ENCODE measurements around the gene PCA3. TPM values are rescaled to one million over a fixed set of nuclear protein-coding genes. Genes with fewer than 3 reads are reported as not detected.

Gene PCA3
- total RNA-seq, 1 donor from 2014 or later: not detected

DNA sequence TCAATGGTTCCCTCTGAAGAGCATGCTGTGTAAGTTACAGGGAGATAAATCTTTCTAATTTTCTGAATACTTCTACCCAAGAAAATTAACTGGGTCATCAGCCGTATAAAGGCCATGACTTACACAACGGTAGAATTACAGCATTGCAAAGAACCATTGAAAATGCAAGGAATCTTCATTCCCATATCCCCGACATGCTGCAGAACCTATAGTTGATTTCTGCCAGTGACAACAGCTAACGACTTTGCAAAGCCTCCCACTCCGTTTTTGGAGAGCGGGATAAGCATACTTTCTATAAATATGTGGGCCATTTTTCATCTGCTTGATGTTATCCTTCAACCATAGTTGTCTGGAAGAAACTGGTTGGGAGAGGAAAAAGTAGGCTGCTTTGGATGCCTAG, 56.2 kb downstream of the PCA3 start:
- no peak for DNase-seq (ENCODE audit: low spot score)

DNA sequence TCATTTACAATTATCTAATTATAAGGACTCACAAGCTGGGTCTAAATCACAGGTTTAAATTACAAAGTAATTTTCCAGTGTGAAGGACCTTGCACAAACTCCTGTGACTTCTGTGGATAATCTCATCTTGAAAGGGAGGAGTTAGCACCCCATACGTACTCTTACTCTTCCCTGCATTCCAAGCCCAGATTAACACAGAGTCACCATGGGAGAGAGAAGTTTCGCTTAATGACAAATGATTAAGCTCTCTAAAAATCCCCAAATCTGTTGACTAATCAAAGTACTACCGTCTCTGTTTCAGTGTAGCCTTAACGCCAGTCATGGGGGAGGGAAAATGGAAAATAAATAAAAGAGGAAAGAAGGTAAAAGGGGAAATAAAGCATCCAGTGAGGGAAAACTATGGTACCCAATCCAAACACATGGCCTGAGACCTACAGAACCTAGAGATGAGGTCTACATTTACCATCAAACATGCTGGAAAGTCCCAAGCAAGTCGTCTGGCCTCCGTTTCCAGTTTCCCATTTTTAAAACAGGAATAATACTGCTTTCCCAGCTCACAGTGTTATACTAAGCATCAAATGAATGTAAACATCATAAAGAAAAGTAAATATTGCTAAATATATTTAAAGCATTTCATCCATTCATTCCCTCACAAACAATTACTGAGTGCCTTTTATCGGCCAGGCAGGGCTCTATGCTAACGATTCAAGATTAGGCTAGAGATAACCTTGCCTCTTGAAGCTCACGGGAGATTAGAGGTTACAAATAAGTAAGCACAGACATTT, 63.2 kb downstream of the PCA3 start:
- DNase-seq (ENCODE audit: low spot score): no peak

DNA sequence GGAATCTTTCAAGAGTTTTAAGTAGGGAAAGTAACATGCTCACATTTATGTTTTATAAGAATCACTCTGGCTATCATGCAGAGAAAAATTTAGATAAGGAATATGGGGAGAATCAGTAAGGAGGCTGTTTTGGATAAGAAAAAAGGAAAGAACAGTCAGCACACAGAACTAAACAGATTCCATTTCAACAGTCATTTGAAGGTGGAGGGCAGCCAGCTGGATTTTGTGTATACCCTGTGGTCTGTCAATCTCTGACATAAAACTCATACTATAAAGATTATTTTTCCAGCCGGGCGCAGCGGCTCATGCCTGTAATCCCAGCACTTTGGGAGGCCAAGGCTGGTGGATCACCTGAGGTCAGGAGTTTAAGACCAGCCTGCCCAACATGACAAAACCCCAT, 64.2 kb downstream of the PCA3 start:
- DNase-seq (ENCODE audit: low spot score): no peak

DNA sequence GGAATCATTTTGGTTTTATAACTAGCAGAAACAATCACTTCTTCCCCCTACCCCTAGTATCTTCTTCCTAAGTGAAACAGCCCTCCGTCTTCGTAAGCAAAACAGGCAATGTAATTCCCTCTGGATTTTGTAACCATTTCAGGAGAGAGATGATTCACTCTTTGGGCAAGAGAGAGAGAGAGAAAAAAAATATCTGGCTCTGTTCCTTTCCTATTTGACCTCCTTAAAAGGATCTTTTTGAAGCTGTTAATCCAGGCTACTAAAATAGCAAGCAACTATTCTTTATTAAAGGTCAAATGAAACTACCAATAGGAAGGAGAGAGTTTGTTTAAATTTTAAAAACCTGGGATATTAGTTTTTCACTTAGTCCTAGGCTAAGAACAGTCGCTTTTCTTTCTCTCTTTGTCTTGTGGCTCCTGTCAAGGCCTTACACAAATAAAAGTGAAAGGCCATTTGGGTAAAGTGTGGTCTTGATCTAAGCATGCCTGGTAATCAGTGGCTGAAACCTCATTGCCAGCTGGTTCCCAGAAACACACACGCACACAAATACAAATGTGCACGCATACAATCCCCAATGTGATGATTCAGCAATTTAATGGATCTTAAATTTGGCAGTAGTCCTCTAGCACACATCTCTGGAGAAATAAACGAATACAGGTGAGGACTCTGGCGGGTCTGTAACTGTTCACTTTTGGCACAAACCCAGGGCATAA, 71.5 kb downstream of the PCA3 start:
- no peak for DNase-seq (ENCODE audit: low spot score)

Other genes with a start within 250 kb of the PCA3 start
- gene PRUNE2, start 141.7 kb downstream of the PCA3 start, total RNA-seq: 13.9 TPM